ENCODE measurements around the gene PRKCB. TPM values are rescaled to one million over a fixed set of nuclear protein-coding genes. Genes with fewer than 3 reads are reported as not detected.

Gene PRKCB
- total and polyA plus RNA-seq, 2 donors (not counting 1 experiment from before 2014, with no cell fraction given): 0.01 TPM; not detected in 1

- H3K4me2 ChIP-seq (ENCODE audit: extremely low read depth, insufficient read depth, low read length): no peak overlapping the region
- no peaks in the 10 kb centered on the region for H3K9me3 ChIP-seq (ENCODE audit: control insufficient read depth, insufficient read depth, low read depth, low read length)
- H3K9ac ChIP-seq (ENCODE audit: insufficient read depth, low read length): no peak overlapping the region
- H3K4me1 ChIP-seq (ENCODE audit: control insufficient read depth, extremely low read depth, insufficient read depth, low read length): no peaks in the 10 kb centered on the region
- H3K4me3 ChIP-seq (replicated peaks in 1 of 4; ENCODE audit: control extremely low read depth in 1 of 4, insufficient read depth in 1 of 4, low read depth in 3 of 4, low read length in 4 of 4): no peak overlapping the region
- no peaks in the 10 kb centered on the region for H4K20me1 ChIP-seq (ENCODE audit: control insufficient read depth, extremely low read depth, insufficient read depth, low read length)
- no peak overlapping the region for H2AFZ ChIP-seq (ENCODE audit: low read length)
- no peak for TF ChIP-seq EZH2 (IDR thresholded peaks at IDR 0.05; ENCODE audit: low read length, missing control alignments)
- TF ChIP-seq CTCF (conservative IDR thresholded peaks at IDR 0.05 in 1 of 2, IDR thresholded peaks at IDR 0.05 in 1 of 2; ENCODE audit: low read depth in 1 of 2, low read length in 2 of 2): no peak
- no peaks in the 10 kb centered on the region for H3K79me2 ChIP-seq (ENCODE audit: control insufficient read depth, insufficient read depth, low read length)
- no peaks in the 10 kb centered on the region for H3K36me3 ChIP-seq (ENCODE audit: control insufficient read depth, insufficient read depth, low read length)
- H3K27ac ChIP-seq (ENCODE audit: insufficient read depth, low read length): no peak overlapping the region
- H3K27me3 ChIP-seq (ENCODE audit: control insufficient read depth, insufficient read depth, low read length): no peaks in the 10 kb centered on the region
- DNase-seq (ENCODE audit: low read depth in 2 of 2): no peak
These were observed 10.9 kb upstream of the PRKCB start for GRCh38 chr16:23824909-23825308.

GRCh38 chr16:23826528-23827045, 9.2 kb upstream of the PRKCB start:
- no peak for DNase-seq (ENCODE audit: low read depth in 2 of 2)
- TF ChIP-seq CTCF (conservative IDR thresholded peaks at IDR 0.05 in 1 of 2, IDR thresholded peaks at IDR 0.05 in 1 of 2; ENCODE audit: low read depth in 1 of 2, low read length in 2 of 2): no peak
- no peak for TF ChIP-seq EZH2 (IDR thresholded peaks at IDR 0.05; ENCODE audit: low read length, missing control alignments)
- Histone ChIP-seq H2AFZ (ENCODE audit: low read length) (no peak overlapping the region), H3K9me3 (ENCODE audit: control insufficient read depth, insufficient read depth, low read depth, low read length) (no peaks in the 10 kb centered on the region), H4K20me1 (ENCODE audit: control insufficient read depth, extremely low read depth, insufficient read depth, low read length) (no peaks in the 10 kb centered on the region), H3K9ac (ENCODE audit: insufficient read depth, low read length) (no peak overlapping the region), H3K27me3 (ENCODE audit: control insufficient read depth, insufficient read depth, low read length) (no peaks in the 10 kb centered on the region), H3K27ac (ENCODE audit: insufficient read depth, low read length) (no peak overlapping the region), H3K4me2 (ENCODE audit: extremely low read depth, insufficient read depth, low read length) (no peak overlapping the region), H3K36me3 (ENCODE audit: control insufficient read depth, insufficient read depth, low read length) (no peaks in the 10 kb centered on the region), H3K79me2 (ENCODE audit: control insufficient read depth, insufficient read depth, low read length) (no peaks in the 10 kb centered on the region), H3K4me3 (replicated peaks in 1 of 4; ENCODE audit: control extremely low read depth in 1 of 4, insufficient read depth in 1 of 4, low read depth in 3 of 4, low read length in 4 of 4) (no peak overlapping the region), H3K4me1 (ENCODE audit: control insufficient read depth, extremely low read depth, insufficient read depth, low read length) (no peaks in the 10 kb centered on the region)

GRCh38 chr16:23827057-23827456, 8.7 kb upstream of the PRKCB start:
- Histone ChIP-seq H3K4me2 (ENCODE audit: extremely low read depth, insufficient read depth, low read length) (no peak overlapping the region), H3K79me2 (ENCODE audit: control insufficient read depth, insufficient read depth, low read length) (no peaks in the 10 kb centered on the region), H3K9me3 (ENCODE audit: control insufficient read depth, insufficient read depth, low read depth, low read length) (no peaks in the 10 kb centered on the region), H3K4me3 (replicated peaks in 1 of 4; ENCODE audit: control extremely low read depth in 1 of 4, insufficient read depth in 1 of 4, low read depth in 3 of 4, low read length in 4 of 4) (no peak overlapping the region), H3K27ac (ENCODE audit: insufficient read depth, low read length) (no peak overlapping the region), H3K9ac (ENCODE audit: insufficient read depth, low read length) (no peak overlapping the region), H3K27me3 (ENCODE audit: control insufficient read depth, insufficient read depth, low read length) (no peaks in the 10 kb centered on the region), H2AFZ (ENCODE audit: low read length) (no peak overlapping the region), H3K36me3 (ENCODE audit: control insufficient read depth, insufficient read depth, low read length) (no peaks in the 10 kb centered on the region), H4K20me1 (ENCODE audit: control insufficient read depth, extremely low read depth, insufficient read depth, low read length) (no peaks in the 10 kb centered on the region), H3K4me1 (ENCODE audit: control insufficient read depth, extremely low read depth, insufficient read depth, low read length) (no peaks in the 10 kb centered on the region)
- TF ChIP-seq EZH2 (IDR thresholded peaks at IDR 0.05; ENCODE audit: low read length, missing control alignments): no peak
- no peak for TF ChIP-seq CTCF (conservative IDR thresholded peaks at IDR 0.05 in 1 of 2, IDR thresholded peaks at IDR 0.05 in 1 of 2; ENCODE audit: low read depth in 1 of 2, low read length in 2 of 2)
- DNase-seq (ENCODE audit: low read depth in 2 of 2): no peak
